Endothelial cell of umbilical vein (primary cell): Measurements from ENCODE around the gene ENDOD1. TPM values are rescaled to one million over a fixed set of nuclear protein-coding genes. Genes with fewer than 3 reads are reported as not detected.

ENCODE experiments used
- BruUV-seq: library from RNA; stranded (reverse); fragments of 400-500 nt; replicated peaks from 2 replicates; lab custom pipeline; 2021; lab: Mats Ljungman, UMichigan
- CTCF ChIA-PET: fragments of 300-600, 350-600 bp; sonication (Branson Sonifier 250); formaldehyde crosslinking; loops from one replicate; lab custom pipeline; 2021; ENCODE audit warnings: antibody characterized with exemption, inconsistent platforms; lab: Charles Lee
- POLR2A ChIA-PET: fragments of 300-600, 350-600 bp; sonication (Branson Sonifier 250); formaldehyde crosslinking; loops from one replicate; lab custom pipeline; 2021; ENCODE audit warnings: antibody characterized with exemption, inconsistent platforms; lab: Charles Lee
- DNase-seq: peaks from one replicate; pipeline ENCODE4 v3.0.0-alpha.2; 2011; ENCODE audit warnings: low read depth, low spot score
- FAIRE-seq: peaks from 2 replicates; lab custom pipeline; 2011; peaks lifted over from hg19 to GRCh38; lab: Jason Lieb, UNC
- H2AFZ ChIP-seq: 2 replicates; pipeline ENCODE4 v1.6.0; 2012; ENCODE audit warnings: low read depth, low read length, control low read depth, inconsistent platforms
- H3K27ac ChIP-seq: 2 replicates; pipeline ENCODE4 v1.5.1; 2011; ENCODE audit warnings: low read depth, mild to moderate bottlenecking, control low read depth, low read length, moderate library complexity; ENCODE audit not compliant: insufficient read depth
- H3K27me3 ChIP-seq, 2 experiments: 2 replicates each; pipeline versions ENCODE4 v1.6.0 to v1.6.1; 2011; ENCODE audit warnings: low read length in 2 of 2, mixed read lengths in 1 of 2; ENCODE audit not compliant: control insufficient read depth in 2 of 2, insufficient read depth in 2 of 2
- H3K36me3 ChIP-seq, 2 experiments: 2 replicates in 1 of 2; 3 replicates in 1 of 2; pipeline ENCODE4 v1.5.1; 2011; ENCODE audit warnings: low read length in 2 of 2, mild to moderate bottlenecking in 1 of 2, moderate library complexity in 1 of 2; ENCODE audit not compliant: control insufficient read depth in 2 of 2, insufficient read depth in 2 of 2; ENCODE audit errors: extremely low read depth in 1 of 2
- H3K4me1 ChIP-seq: 3 replicates; pipeline ENCODE4 v1.5.1; 2011; ENCODE audit warnings: mild to moderate bottlenecking, low read length; ENCODE audit not compliant: control insufficient read depth, insufficient read depth; ENCODE audit errors: extremely low read depth
- H3K4me2 ChIP-seq: 2 replicates; pipeline ENCODE4 v1.6.1; 2011; ENCODE audit warnings: low read length, control low read depth, mixed read lengths; ENCODE audit not compliant: insufficient read depth
- H3K4me3 ChIP-seq, 3 experiments: fragments of 200-600 bp in 1 of 3; sonication (generic), shearing (Covaris generic) in 1 of 3; replicated peaks in 1 of 3; 2 replicates each; pipeline ENCODE4 v1.5.1; 2011 to 2016; ENCODE audit warnings: control low read depth in 3 of 3, low read length in 3 of 3, mild to moderate bottlenecking in 2 of 3, inconsistent platforms in 1 of 3, low read depth in 1 of 3, moderate library complexity in 1 of 3; ENCODE audit not compliant: insufficient read depth in 1 of 3
- H3K79me2 ChIP-seq: 2 replicates; pipeline ENCODE4 v1.6.0; 2012; ENCODE audit warnings: low read length, inconsistent platforms; ENCODE audit not compliant: control insufficient read depth, insufficient read depth
- H3K9ac ChIP-seq: replicated peaks from 2 replicates; pipeline ENCODE3; 2011; ENCODE audit warnings: low read length, control low read depth; ENCODE audit not compliant: insufficient read depth; ENCODE audit errors: extremely low read depth
- H3K9me1 ChIP-seq: replicated peaks from 3 replicates; pipeline ENCODE4 v1.6.0; 2011; ENCODE audit warnings: mild to moderate bottlenecking, low read length; ENCODE audit not compliant: control insufficient read depth, insufficient read depth; ENCODE audit errors: extremely low read depth
- H3K9me3 ChIP-seq: replicated peaks from 2 replicates; pipeline ENCODE4 v1.5.1; 2012; ENCODE audit warnings: low read length, inconsistent platforms; ENCODE audit not compliant: control insufficient read depth, insufficient read depth
- H4K20me1 ChIP-seq: replicated peaks from 2 replicates; pipeline ENCODE3; 2011; ENCODE audit warnings: mild to moderate bottlenecking, low read length; ENCODE audit not compliant: control insufficient read depth, insufficient read depth; ENCODE audit errors: extremely low read depth
- CTCF ChIP-seq, 2 donors: IDR thresholded peaks; 1 replicate in 1 of 2; 2 replicates in 1 of 2; pipeline ENCODE4 v1.5.1; 2011; ENCODE audit warnings: low read length in 2 of 2, mild to moderate bottlenecking in 2 of 2, moderate library complexity in 2 of 2, control low read depth in 1 of 2, inconsistent platforms in 1 of 2, low read depth in 1 of 2; ENCODE audit not compliant: insufficient read depth in 1 of 2; ENCODE audit errors: extremely low read depth in 1 of 2
- EZH2 ChIP-seq: IDR thresholded peaks from 2 replicates; pipeline ENCODE4 v1.6.1; 2012; ENCODE audit warnings: borderline replicate concordance, low read depth, mild to moderate bottlenecking, moderate library complexity, low read length, inconsistent platforms; ENCODE audit not compliant: severe bottlenecking
- FOS ChIP-seq: IDR thresholded peaks from 2 replicates; pipeline ENCODE4 v1.6.1; 2011; ENCODE audit warnings: mild to moderate bottlenecking, low read length, moderate library complexity, borderline replicate concordance; ENCODE audit not compliant: insufficient read depth
- GATA2 ChIP-seq: IDR thresholded peaks from 2 replicates; pipeline ENCODE4 v1.7.0; 2011; ENCODE audit warnings: low read depth, mild to moderate bottlenecking, moderate library complexity, mixed read lengths, low read length; ENCODE audit not compliant: insufficient read length, insufficient read depth
- JUN ChIP-seq: IDR thresholded peaks from 2 replicates; pipeline ENCODE4 v1.6.1; 2011; ENCODE audit warnings: borderline replicate concordance, low read depth; ENCODE audit not compliant: insufficient read length, insufficient read depth
- MAX ChIP-seq: IDR thresholded peaks from 2 replicates; pipeline ENCODE4 v1.6.1; 2011; ENCODE audit not compliant: insufficient read depth, insufficient read length
- MYC ChIP-seq: IDR thresholded peaks from one replicate; pipeline ENCODE4 v1.6.1; 2011; ENCODE audit warnings: mild to moderate bottlenecking, low read depth, low read length
- POLR2A ChIP-seq: IDR thresholded peaks from 2 replicates; pipeline ENCODE4 v1.6.1; 2012; ENCODE audit warnings: low read depth, mild to moderate bottlenecking, control low read depth, low read length
- POLR2AphosphoS5 ChIP-seq: IDR thresholded peaks from 2 replicates; pipeline ENCODE4 v1.6.1; 2012; ENCODE audit warnings: low read depth, mild to moderate bottlenecking, control low read depth, low read length, moderate library complexity; ENCODE audit not compliant: insufficient read depth
- dilution Hi-C: fragments of 300-500 bp; cut with MboI; formaldehyde crosslinking; loops from one replicate; pipeline ENCODE4 v1.15.0; 2019; ENCODE audit warnings: low sequenced_read_pairs; ENCODE audit not compliant: extremely low pct_ligation_motif_present
- intact Hi-C: fragments of 100-400 bp; cut with micrococcal nuclease; formaldehyde crosslinking; loops from one replicate; pipeline ENCODE4 v1.10.0; 2022
- polyA plus RNA-seq, 4 experiments: library from polyadenylated mRNA; depleted of rRNA in 3 of 4; stranded (reverse) in 3 of 4; unstranded in 1 of 4; fragments of >200 nt; gene quantifications; 2 replicates each; pipeline versions ENCODE4 v1.2.1 to v1.2.3, GENCODE V29; 2011 to 2012; ENCODE audit warnings: missing spikeins in 1 of 4
- total RNA-seq: library from RNA; stranded (reverse); gene quantifications from 2 replicates; pipeline ENCODE4 v1.2.3, GENCODE V29; 2021

Gene ENDOD1
- total and polyA plus RNA-seq, 2 donors (not counting 3 experiments of a cell fraction or from before 2014, with no cell fraction given): 10.5 to 20.5 TPM

- DNase-seq: no peak
- no TSS peak for BruUV-seq
- Histone ChIP-seq H4K20me1 (no peaks in the 10 kb centered on the region), H3K36me3 (no peaks in the 10 kb centered on the region), H3K27ac (no peak overlapping the region), H3K27me3 (no peaks in the 10 kb centered on the region), H3K79me2 (no peaks in the 10 kb centered on the region), H3K4me2 (no peak overlapping the region), H2AFZ (no peak overlapping the region), H3K4me1 (peaks cover 9% of the 10 kb centered on the region), H3K9me3 (no peaks in the 10 kb centered on the region), H3K4me3 (no peak overlapping the region), H3K9ac (no peak overlapping the region), H3K9me1 (no peaks in the 10 kb centered on the region)
- TF ChIP-seq FOS (no peak), CTCF (IDR thresholded peaks at IDR 0.05; ENCODE audit: extremely low read depth in 1 of 2, insufficient read depth in 1 of 2, low read depth in 1 of 2, low read length in 2 of 2) (no peak), MYC (no peak), POLR2AphosphoS5 (no peak), GATA2 (no peak), JUN (no peak), POLR2A (no peak), MAX (no peak), EZH2 (no peak)
- ChIA-PET CTCF (interaction anchor here (2.8 kb wide), 1 partner anchor 12 kb away, joined by 8 read pairs; no protein-coding TSS in a partner anchor), POLR2A (no interaction called here)
- intact Hi-C loops (no loop called here), dilution Hi-C loops (no loop called here)
- FAIRE-seq: no peak
These were observed 7.1 kb upstream of the ENDOD1 start for GRCh38 chr11:95082576-95083001.
